Caco-2 (cell line): ENCODE measurements around the gene CLMN. TPM values are rescaled to one million over a fixed set of nuclear protein-coding genes. Genes with fewer than 3 reads are reported as not detected.

Source experiments
- BruUV-seq: library from RNA; stranded (reverse); fragments of 400-500 nt; replicated peaks from 2 replicates; lab custom pipeline; 2021; lab: Mats Ljungman, UMichigan
- CTCF ChIA-PET: fragments of 300-600 bp; sonication (Branson Sonifier 250); formaldehyde crosslinking; loops from one replicate; lab custom pipeline; 2022; ENCODE audit warnings: antibody characterized with exemption; lab: Charles Lee
- POLR2A ChIA-PET: fragments of 300-600 bp; sonication (Branson Sonifier 250); formaldehyde crosslinking; loops from one replicate; lab custom pipeline; 2022; ENCODE audit warnings: antibody characterized with exemption; lab: Charles Lee
- DNase-seq, 2 experiments: peaks; one replicate each; pipeline versions ENCODE4 v3.0.0 to v3.0.0-alpha.2; 2020 to 2022
- H3K27me3 ChIP-seq: replicated peaks from 2 replicates; pipeline ENCODE4 v1.6.0; 2011; ENCODE audit warnings: low read length; ENCODE audit not compliant: control insufficient read depth, insufficient read depth
- H3K36me3 ChIP-seq: 2 replicates; pipeline ENCODE4 v1.5.1; 2011; ENCODE audit warnings: low read length; ENCODE audit not compliant: control insufficient read depth, insufficient read depth
- H3K4me1 ChIP-seq: fragments of 250-450 bp; sonication (Bioruptor Pico); 2 replicates; pipeline ENCODE4 v1.5.1; 2020; ENCODE audit warnings: mild to moderate bottlenecking
- H3K4me3 ChIP-seq: 2 replicates; pipeline ENCODE4 v1.5.1; 2011; ENCODE audit warnings: low read depth, mild to moderate bottlenecking, control low read depth, low read length
- H3K9me3 ChIP-seq: fragments of 250-450 bp; sonication (Bioruptor Pico); 2 replicates; pipeline ENCODE4 v1.5.1; 2020; ENCODE audit warnings: mild to moderate bottlenecking, moderate library complexity
- H3K27ac Mint-ChIP-seq: one replicate; pipeline ENCODE4 v1.8.0; 2022; ENCODE audit warnings: mixed read lengths; ENCODE audit not compliant: unreplicated experiment
- H3K27me3 Mint-ChIP-seq: one replicate; pipeline ENCODE4 v1.8.0; 2022; ENCODE audit warnings: mixed read lengths; ENCODE audit not compliant: insufficient read depth, unreplicated experiment
- H3K36me3 Mint-ChIP-seq: one replicate; pipeline ENCODE4 v1.8.0; 2022; ENCODE audit warnings: mild to moderate bottlenecking, mixed read lengths; ENCODE audit not compliant: insufficient read depth, unreplicated experiment
- H3K4me1 Mint-ChIP-seq: one replicate; pipeline ENCODE4 v1.8.0; 2022; ENCODE audit warnings: low read depth, mixed read lengths; ENCODE audit not compliant: unreplicated experiment
- H3K4me3 Mint-ChIP-seq: one replicate; pipeline ENCODE4 v1.8.0; 2022; ENCODE audit warnings: mild to moderate bottlenecking, moderate library complexity, mixed read lengths; ENCODE audit not compliant: unreplicated experiment
- H3K9me3 Mint-ChIP-seq: one replicate; pipeline ENCODE4 v1.8.0; 2022; ENCODE audit warnings: mixed read lengths; ENCODE audit not compliant: unreplicated experiment
- intact Hi-C: fragments of 100-400 bp; cut with micrococcal nuclease; formaldehyde crosslinking; loops from one replicate; pipeline ENCODE4 v1.10.0; 2022; ENCODE audit not compliant: unreplicated experiment
- total RNA-seq: library from RNA; stranded (reverse); gene quantifications from 2 replicates; pipeline ENCODE4 v1.2.3, GENCODE V29; 2022
- TF ChIP-seq, protein P1 (sequence below), 2 experiments: fragments of 200-600 bp in 1 of 2; IDR thresholded peaks; 1 replicate in 1 of 2; 2 replicates in 1 of 2; pipeline versions ENCODE4 v1.5.1 to v1.8.0; 2011 to 2022; ENCODE audit warnings: antibody characterized with exemption in 1 of 2, control low read depth in 1 of 2, inconsistent platforms in 1 of 2, low read depth in 1 of 2, low read length in 1 of 2, mild to moderate bottlenecking in 1 of 2, moderate library complexity in 1 of 2; ENCODE audit not compliant: insufficient read depth in 1 of 2, severe bottlenecking in 1 of 2, unreplicated experiment in 1 of 2

The CLMN gene
- total RNA-seq, 1 experiment from 2014 or later = 6.7 TPM

GRCh38 chr14:95274874-95275273 is 44.8 kb downstream of the CLMN start:
- H3K4me1 ChIP-seq = peaks cover 25% of the 10 kb centered on the region
- intact Hi-C loops = no loop called here
- Mint-ChIP-seq H3K9me3 (no peaks in the 10 kb centered on the region), H3K4me3 (no peak overlapping the region), H3K4me1 (peaks cover 18% of the 10 kb centered on the region), H3K36me3 (no peaks in the 10 kb centered on the region), H3K27me3 (no peaks in the 10 kb centered on the region), H3K27ac (no peak overlapping the region)
- H3K4me3 ChIP-seq = no peak overlapping the region
- peak in 1 of 2 experiments; percentile 8 for DNase-seq
- CTCF ChIA-PET = no interaction called here
- TF ChIP-seq, protein P1, sequence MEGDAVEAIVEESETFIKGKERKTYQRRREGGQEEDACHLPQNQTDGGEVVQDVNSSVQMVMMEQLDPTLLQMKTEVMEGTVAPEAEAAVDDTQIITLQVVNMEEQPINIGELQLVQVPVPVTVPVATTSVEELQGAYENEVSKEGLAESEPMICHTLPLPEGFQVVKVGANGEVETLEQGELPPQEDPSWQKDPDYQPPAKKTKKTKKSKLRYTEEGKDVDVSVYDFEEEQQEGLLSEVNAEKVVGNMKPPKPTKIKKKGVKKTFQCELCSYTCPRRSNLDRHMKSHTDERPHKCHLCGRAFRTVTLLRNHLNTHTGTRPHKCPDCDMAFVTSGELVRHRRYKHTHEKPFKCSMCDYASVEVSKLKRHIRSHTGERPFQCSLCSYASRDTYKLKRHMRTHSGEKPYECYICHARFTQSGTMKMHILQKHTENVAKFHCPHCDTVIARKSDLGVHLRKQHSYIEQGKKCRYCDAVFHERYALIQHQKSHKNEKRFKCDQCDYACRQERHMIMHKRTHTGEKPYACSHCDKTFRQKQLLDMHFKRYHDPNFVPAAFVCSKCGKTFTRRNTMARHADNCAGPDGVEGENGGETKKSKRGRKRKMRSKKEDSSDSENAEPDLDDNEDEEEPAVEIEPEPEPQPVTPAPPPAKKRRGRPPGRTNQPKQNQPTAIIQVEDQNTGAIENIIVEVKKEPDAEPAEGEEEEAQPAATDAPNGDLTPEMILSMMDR (IDR thresholded peaks at IDR 0.05; ENCODE audit: insufficient read depth in 1 of 2, low read depth in 1 of 2, low read length in 1 of 2, severe bottlenecking in 1 of 2, unreplicated experiment in 1 of 2) = no peak
- H3K36me3 ChIP-seq = no peaks in the 10 kb centered on the region
- no peaks in the 10 kb centered on the region for H3K9me3 ChIP-seq
- POLR2A ChIA-PET = no interaction called here
- no peaks in the 10 kb centered on the region for H3K27me3 ChIP-seq
- BruUV-seq = no TSS peak

DNA sequence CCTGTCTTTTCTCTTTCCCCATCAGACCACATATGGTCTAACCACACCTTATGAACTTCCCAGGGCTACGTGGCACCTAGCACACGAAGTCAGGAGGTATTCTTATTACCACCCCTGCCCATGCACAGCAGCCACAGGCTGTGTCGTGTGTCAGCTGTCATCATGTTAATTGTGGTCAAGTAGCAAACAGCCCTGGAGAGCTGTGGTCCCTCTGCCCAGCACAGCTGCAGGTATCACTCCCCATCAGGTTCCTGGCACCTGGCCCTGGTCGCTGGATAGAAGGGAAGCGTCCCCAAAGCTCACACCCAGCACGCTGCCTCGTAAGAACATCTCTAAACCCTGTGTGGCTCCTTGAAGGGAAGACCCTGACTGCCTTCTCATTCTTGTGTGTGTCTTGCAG is 45.4 kb downstream of the CLMN start:
- Mint-ChIP-seq H3K27ac (peak overlapping the region; percentile 11), H3K4me3 (no peak overlapping the region), H3K36me3 (no peaks in the 10 kb centered on the region), H3K9me3 (no peaks in the 10 kb centered on the region), H3K27me3 (no peaks in the 10 kb centered on the region), H3K4me1 (peaks cover 18% of the 10 kb centered on the region)
- Histone ChIP-seq H3K9me3 (no peaks in the 10 kb centered on the region), H3K4me1 (peaks cover 25% of the 10 kb centered on the region), H3K27me3 (no peaks in the 10 kb centered on the region), H3K4me3 (no peak overlapping the region), H3K36me3 (no peaks in the 10 kb centered on the region)
- ChIA-PET POLR2A (no interaction called here), CTCF (no interaction called here)
- peak in 1 of 2 experiments; percentile 16 for DNase-seq
- intact Hi-C loops = no loop called here
- no TSS peak for BruUV-seq
- TF ChIP-seq, protein P1 (IDR thresholded peaks at IDR 0.05; ENCODE audit: insufficient read depth in 1 of 2, low read depth in 1 of 2, low read length in 1 of 2, severe bottlenecking in 1 of 2, unreplicated experiment in 1 of 2) = no peak

DNA sequence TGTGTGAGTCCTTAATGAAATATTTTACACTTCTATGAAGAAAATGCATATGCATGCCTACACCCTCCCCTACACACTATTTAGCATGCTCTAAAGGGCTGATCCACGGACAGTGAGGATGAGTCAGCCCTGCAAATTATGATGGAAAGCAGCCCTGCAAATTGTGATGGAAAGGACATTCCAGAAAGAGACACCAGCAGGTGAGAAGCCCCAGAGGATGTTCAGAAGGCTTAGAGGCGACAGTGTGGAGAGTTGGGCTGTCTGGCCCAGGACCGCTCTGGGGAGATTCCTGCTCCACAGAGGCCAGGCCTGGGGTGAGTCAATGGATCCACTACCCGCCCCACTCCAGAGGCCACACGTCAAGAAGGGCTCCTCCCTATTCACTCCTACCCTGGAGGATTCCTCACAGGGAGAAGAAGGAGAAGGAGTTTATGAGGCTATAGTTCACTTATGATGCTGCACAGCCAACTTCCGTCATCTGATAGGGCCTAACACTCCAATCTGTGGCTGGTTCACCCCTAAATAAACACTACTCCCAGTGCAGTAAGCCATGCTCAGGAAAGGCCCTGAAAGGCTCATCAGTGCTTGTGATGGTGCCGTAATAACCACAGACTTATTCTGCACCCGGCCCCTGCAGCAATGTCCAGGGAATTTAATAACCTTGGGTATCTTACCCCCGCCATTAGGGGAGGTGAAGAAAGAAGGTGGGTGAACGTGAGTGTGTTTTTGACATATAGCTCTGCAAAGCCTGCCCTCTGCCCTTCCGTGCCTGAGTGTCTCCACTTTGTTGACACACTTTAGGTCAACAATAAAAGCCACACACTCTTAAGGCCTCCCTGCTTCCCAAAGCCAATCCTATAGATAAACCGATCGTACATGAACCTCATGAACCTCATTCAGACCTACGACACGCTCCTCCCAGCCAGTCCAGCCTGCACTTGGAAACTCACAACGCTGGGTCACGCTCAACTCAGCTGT is 46.4 kb downstream of the CLMN start:
- intact Hi-C loops = no loop called here

More for the DNA sequence above, 46.4 kb downstream of the CLMN start:
- TF ChIP-seq, protein P1 (IDR thresholded peaks at IDR 0.05; ENCODE audit: insufficient read depth in 1 of 2, low read depth in 1 of 2, low read length in 1 of 2, severe bottlenecking in 1 of 2, unreplicated experiment in 1 of 2) = no peak
- H3K36me3 Mint-ChIP-seq = no peaks in the 10 kb centered on the region
- H3K27ac Mint-ChIP-seq = peak overlapping the region; percentile 11
- peak overlapping the region; percentile 13 for H3K4me3 Mint-ChIP-seq
- POLR2A ChIA-PET = no interaction called here
- H3K27me3 Mint-ChIP-seq = no peaks in the 10 kb centered on the region
- no peaks in the 10 kb centered on the region for H3K36me3 ChIP-seq
- H3K9me3 Mint-ChIP-seq = no peaks in the 10 kb centered on the region
- CTCF ChIA-PET = no interaction called here
- no TSS peak for BruUV-seq
- no peak overlapping the region for H3K4me3 ChIP-seq
- peaks cover 25% of the 10 kb centered on the region for H3K4me1 ChIP-seq
- no peaks in the 10 kb centered on the region for H3K27me3 ChIP-seq
- H3K4me1 Mint-ChIP-seq = peaks cover 18% of the 10 kb centered on the region
- peak in 1 of 2 experiments; percentile 41 for DNase-seq
- no peaks in the 10 kb centered on the region for H3K9me3 ChIP-seq
